ENCODE measurements around the gene CES4A.
"Not testable (repeated sequence)": the region's sequence is repeated elsewhere in the genome, so short reads cannot be mapped to it uniquely, and the experiment has no call there.

The CES4A gene

DNA sequence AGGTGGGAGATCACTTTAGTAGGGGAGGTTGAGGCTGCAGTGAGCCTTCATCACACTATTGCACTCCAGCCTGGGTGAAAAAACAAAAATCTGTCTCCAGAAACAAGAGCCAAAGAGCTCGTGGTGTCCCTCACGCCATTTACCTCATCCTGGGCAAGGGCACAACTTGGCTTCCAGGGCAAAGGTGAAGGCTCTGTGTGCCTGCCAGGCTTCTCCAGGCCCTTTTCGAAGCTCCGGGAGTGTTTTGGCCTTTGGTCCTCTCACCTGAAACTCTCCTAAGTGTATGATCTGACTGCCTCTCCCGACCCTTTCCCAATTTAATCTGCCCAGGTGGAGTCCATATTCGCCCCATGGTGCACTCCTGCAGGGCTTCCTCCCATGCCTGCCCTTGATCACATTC lies 38.9 kb upstream of the CES4A start:
- TF ChIP-seq CTCF (IDR thresholded peaks at IDR 0.05; ENCODE audit: low read depth, low read length, missing control alignments): no peak
- H3K4me3 ChIP-seq (ENCODE audit: low read depth, low read length): no peak overlapping the region
- no peak for DNase-seq (ENCODE audit: low read depth)

DNA sequence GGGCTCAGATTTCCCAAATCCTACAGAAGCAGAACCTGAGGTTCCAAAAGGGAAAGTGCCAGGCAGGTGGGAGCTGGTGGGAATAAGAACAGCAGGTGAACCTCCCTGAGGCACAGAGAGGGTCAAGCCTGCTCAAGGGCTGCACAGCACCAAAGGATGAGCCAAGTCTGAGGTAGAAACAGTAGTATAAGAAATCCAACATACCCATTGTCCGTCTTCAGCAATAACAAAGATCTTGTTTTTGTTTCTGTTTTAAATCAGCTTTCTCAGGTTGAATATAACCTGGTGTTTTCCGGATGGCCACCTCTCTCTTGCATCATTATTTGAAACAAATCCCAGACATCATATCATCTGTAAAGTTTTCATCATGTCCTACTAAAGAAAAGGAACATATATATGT lies 38.0 kb upstream of the CES4A start:
- no peak overlapping the region for H3K4me3 ChIP-seq (ENCODE audit: low read depth, low read length)
- TF ChIP-seq CTCF (IDR thresholded peaks at IDR 0.05; ENCODE audit: low read depth, low read length, missing control alignments): no peak
- no peak for DNase-seq (ENCODE audit: low read depth)

DNA sequence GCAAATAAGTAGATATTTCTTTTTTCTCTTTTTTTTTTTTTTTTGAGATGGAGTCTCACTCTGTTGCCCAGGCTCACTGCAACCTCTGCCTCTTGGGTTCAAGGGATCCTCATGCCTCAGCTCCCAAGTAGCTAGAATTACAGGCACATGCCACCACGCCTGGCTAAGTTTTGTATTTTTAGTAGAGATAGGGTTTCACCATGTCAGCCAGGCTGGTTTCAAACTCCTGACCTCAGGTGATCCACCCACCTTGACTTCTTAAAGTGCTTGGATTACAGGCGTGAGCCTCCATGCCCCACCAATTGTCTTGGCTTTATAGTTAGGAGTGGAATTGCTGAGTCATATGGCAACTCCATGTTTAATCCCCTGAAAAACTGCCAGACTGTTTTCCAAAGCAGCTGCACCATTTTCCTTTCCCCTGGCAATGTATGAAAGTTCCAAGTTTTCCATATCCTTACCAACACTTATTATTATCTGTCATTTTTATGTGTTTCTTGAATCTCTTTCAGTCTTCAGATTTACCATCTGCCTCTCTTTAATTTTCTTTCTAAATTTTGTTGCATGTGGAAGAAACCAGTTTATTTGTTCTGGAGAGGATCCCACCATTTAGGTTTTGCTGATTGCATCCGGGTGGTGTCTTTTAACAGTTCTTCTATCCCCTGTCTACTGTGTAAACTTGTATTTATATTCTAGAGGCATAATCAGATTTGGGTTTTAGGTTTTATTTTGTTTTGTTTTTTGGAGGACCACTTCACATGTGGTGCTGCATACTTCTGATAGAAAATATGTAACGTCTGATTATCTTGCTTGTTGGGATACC lies 37.2 kb upstream of the CES4A start:
- DNase-seq (ENCODE audit: low read depth): no peak
- TF ChIP-seq CTCF (IDR thresholded peaks at IDR 0.05; ENCODE audit: low read depth, low read length, missing control alignments): no peak
- H3K4me3 ChIP-seq (ENCODE audit: low read depth, low read length): no peak overlapping the region

DNA sequence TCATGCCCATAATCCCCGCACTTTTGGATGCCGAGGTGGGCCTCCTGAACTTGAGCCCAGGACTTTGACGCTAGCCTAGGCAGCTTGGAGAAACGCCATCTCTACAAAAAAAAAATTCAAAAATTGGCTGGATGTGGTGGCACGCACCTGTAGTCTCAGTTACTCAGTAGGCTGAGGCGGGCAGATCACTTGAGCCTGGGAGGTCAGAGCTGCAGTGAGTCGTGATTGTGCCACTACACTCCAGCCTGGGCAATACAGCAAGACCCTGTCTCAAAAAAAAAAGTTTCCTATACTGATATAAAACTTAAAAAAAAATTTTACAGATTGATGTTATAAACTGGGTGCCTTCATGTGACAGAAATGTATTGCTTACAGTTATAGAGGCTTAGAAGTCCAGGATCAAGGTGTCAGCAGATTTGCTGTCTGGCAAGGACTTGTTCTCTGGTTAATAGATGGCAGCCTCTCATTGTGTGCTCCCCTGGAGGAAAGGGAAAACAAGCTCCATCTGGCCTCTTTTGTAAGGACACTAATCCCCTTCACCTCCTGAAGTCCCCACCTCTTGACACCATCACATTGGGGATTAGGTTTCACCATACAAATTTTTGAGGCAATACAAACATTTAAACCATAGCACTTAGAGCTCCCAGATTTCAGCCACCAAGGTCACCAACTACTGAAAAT lies 35.8 kb upstream of the CES4A start:
- no peak for TF ChIP-seq CTCF (IDR thresholded peaks at IDR 0.05; ENCODE audit: low read depth, low read length, missing control alignments)
- H3K4me3 ChIP-seq (ENCODE audit: low read depth, low read length): no peak overlapping the region
- no peak for DNase-seq (ENCODE audit: low read depth)

GRCh38 chr16:66953462-66954096 lies 34.8 kb upstream of the CES4A start:
- TF ChIP-seq CTCF (IDR thresholded peaks at IDR 0.05; ENCODE audit: low read depth, low read length, missing control alignments): no peak
- H3K4me3 ChIP-seq (ENCODE audit: low read depth, low read length): no peak overlapping the region
- DNase-seq (ENCODE audit: low read depth): no peak

DNA sequence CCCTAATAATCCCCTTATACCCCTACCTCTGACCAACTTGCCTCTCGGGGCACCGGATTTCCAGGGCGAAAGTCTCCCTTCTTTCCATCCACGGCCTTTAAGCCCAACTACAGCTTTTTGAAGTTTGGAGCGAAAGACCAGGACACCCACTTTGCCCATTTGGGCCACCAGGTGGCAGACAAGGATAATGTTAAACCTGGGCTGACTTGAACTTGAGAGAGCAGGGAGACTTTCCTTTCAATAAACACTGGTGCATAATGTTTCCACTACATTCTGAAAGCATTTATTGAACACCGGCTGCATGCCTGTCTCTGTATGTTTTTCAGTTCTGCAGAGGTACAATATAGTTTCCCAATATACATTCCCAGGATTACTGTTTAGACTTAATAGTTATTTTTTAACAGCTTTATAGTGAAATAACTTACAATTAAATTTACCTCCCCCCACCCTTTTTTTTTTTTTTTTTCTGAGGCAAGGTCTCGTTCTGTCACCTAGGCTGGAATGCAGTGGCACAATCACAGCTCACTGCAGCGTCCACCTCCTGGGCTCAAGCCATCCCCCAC lies 34.2 kb upstream of the CES4A start:
- no peak for DNase-seq (ENCODE audit: low read depth)
- peak; percentile 78 for TF ChIP-seq CTCF (IDR thresholded peaks at IDR 0.05; ENCODE audit: low read depth, low read length, missing control alignments)
- H3K4me3 ChIP-seq (ENCODE audit: low read depth, low read length): no peak overlapping the region

DNA sequence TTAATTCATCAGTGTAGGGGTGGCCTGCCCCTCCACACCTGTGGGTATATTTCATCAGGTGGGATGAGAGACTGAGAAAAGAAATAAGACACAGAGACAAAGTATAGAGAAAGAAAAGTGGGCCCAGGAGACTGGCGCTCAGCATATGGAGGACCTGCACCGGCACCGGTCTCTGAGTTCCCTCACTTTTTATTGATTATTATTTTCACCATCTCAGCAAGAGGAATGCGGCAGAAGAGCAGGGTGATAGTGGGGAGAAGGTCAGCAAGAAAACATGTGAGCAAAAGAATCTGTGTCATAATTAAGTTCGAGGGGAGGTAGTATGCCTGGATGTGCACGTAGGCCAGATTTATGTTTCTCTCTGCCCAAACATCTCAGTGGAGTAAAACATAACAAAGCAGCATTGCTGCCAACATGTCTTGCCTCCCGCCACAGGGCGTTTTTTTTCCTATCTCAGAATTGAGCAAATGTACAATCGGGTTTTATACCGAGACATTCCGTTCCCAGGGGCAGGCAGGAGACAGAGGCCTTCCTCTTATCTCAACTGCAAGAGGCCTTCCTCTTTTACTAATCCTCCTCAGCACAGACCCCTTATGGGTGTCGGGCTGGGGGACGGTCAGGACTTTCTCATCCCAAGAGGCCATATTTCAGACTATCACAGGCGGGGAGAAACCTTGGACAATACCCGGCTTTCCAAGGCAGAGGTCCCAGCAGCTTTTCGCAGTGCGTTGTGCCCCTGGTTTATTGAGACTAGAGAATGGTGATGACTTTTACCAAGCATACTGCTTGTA lies 32.8 kb upstream of the CES4A start:
- not testable (repeated sequence) for DNase-seq (ENCODE audit: low read depth); H3K4me3 ChIP-seq (ENCODE audit: low read depth, low read length)

DNA sequence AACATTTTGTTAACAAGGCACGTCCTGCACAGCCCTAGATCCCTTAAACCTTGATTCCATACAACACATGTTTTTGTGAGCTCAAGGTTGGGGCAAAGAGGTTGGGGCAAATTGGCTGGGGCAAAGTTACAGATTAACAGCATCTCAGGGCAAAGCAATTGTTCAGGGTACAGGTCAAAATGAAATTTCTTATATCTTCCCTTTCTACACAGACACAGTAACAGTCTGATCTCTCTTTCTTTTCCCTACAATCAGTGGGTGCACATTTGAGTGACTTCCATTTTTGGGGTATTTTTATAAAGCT lies 32.3 kb upstream of the CES4A start:
- DNase-seq (ENCODE audit: low read depth); H3K4me3 ChIP-seq (ENCODE audit: low read depth, low read length): not testable (repeated sequence)

All from GM12864 (cell line).